Liver (tissue), 9 donors: ENCODE data around the gene LRMDA. TPM values are rescaled to one million over a fixed set of nuclear protein-coding genes. Genes with fewer than 3 reads are reported as not detected.

Experiments used
- DNase-seq: peaks from one replicate; pipeline ENCODE4 v3.0.0-alpha.2; 2017; ENCODE audit warnings: low spot score
- H3K27ac ChIP-seq, 2 donors: one replicate each; pipeline ENCODE4 v1.7.0; 2013; ENCODE audit warnings: inconsistent platforms in 2 of 2, low read length in 2 of 2, control low read depth in 1 of 2, low read depth in 1 of 2, mild to moderate bottlenecking in 1 of 2
- H3K27me3 ChIP-seq, 4 donors: one replicate each; pipeline versions ENCODE4 v1.6.1 to v1.7.0; 2013; ENCODE audit warnings: low read length in 3 of 4, inconsistent platforms in 1 of 4, mild to moderate bottlenecking in 1 of 4, moderate library complexity in 1 of 4; ENCODE audit not compliant: control insufficient read depth in 4 of 4, insufficient read depth in 4 of 4
- H3K36me3 ChIP-seq, 4 donors: one replicate each; pipeline versions ENCODE4 v1.6.1 to v1.7.0; 2013; ENCODE audit warnings: low read length in 3 of 4, mild to moderate bottlenecking in 3 of 4, low read depth in 1 of 4, moderate library complexity in 1 of 4; ENCODE audit not compliant: control insufficient read depth in 4 of 4, insufficient read depth in 3 of 4
- H3K4me1 ChIP-seq, 4 donors: one replicate each; pipeline versions ENCODE4 v1.6.1 to v1.7.0; 2013; ENCODE audit warnings: low read length in 3 of 4, mild to moderate bottlenecking in 3 of 4, moderate library complexity in 1 of 4; ENCODE audit not compliant: control insufficient read depth in 4 of 4, insufficient read depth in 4 of 4
- H3K4me3 ChIP-seq, 3 donors: one replicate each; pipeline versions ENCODE4 v1.6.1 to v1.7.0; 2013; ENCODE audit warnings: low read length in 3 of 3, control low read depth in 1 of 3, low read depth in 1 of 3, mild to moderate bottlenecking in 1 of 3
- H3K9ac ChIP-seq, 2 donors: one replicate each; pipeline ENCODE4 v1.7.0; 2013; ENCODE audit warnings: low read length in 2 of 2, mild to moderate bottlenecking in 2 of 2, moderate library complexity in 2 of 2, control low read depth in 1 of 2, low read depth in 1 of 2
- H3K9me3 ChIP-seq, 4 donors: one replicate each; pipeline versions ENCODE4 v1.6.1 to v1.7.0; 2013; ENCODE audit warnings: low read length in 3 of 4; ENCODE audit not compliant: control insufficient read depth in 4 of 4
- CTCF ChIP-seq: fragments of 150-350 bp; IDR thresholded peaks from 2 replicates; pipeline ENCODE4 v1.5.1; 2017; ENCODE audit warnings: improper control_type of control experiment, low read depth, low read length; ENCODE audit not compliant: missing input control
- EGR1 ChIP-seq, 2 donors: IDR thresholded peaks; 2 replicates each; pipeline ENCODE4 v1.6.1; 2016 to 2018; ENCODE audit warnings: antibody characterized with exemption in 2 of 2, low read depth in 2 of 2
- FOXA2 ChIP-seq: IDR thresholded peaks from 2 replicates; pipeline ENCODE4 v1.6.1; 2016; ENCODE audit warnings: antibody characterized with exemption
- GABPA ChIP-seq, 2 donors: IDR thresholded peaks in 1 of 2; conservative IDR thresholded peaks in 1 of 2; 2 replicates each; pipeline ENCODE4 v1.6.1; 2016; ENCODE audit warnings: antibody characterized with exemption in 2 of 2, mild to moderate bottlenecking in 1 of 2, moderate library complexity in 1 of 2
- HNF4A ChIP-seq, 2 donors: conservative IDR thresholded peaks; 2 replicates each; pipeline ENCODE4 v1.6.1; 2016; ENCODE audit warnings: antibody characterized with exemption in 2 of 2, mild to moderate bottlenecking in 2 of 2
- HNF4G ChIP-seq: IDR thresholded peaks from 2 replicates; pipeline ENCODE4 v1.6.1; 2016; ENCODE audit warnings: antibody characterized with exemption
- JUND ChIP-seq, 2 donors: IDR thresholded peaks; 2 replicates each; pipeline ENCODE4 v1.6.1; 2016; ENCODE audit warnings: antibody characterized with exemption in 2 of 2
- MAX ChIP-seq: IDR thresholded peaks from 2 replicates; pipeline ENCODE4 v1.6.1; 2016; ENCODE audit warnings: antibody characterized with exemption
- NR2F2 ChIP-seq: IDR thresholded peaks from 2 replicates; pipeline ENCODE4 v1.6.1; 2016; ENCODE audit warnings: antibody characterized with exemption
- RAD21 ChIP-seq, 2 donors: IDR thresholded peaks; 2 replicates each; pipeline ENCODE4 v1.6.1; 2016; ENCODE audit warnings: antibody characterized with exemption in 2 of 2, mild to moderate bottlenecking in 2 of 2
- RXRA ChIP-seq, 2 donors: IDR thresholded peaks; 2 replicates each; pipeline ENCODE4 v1.6.1; 2017 to 2018; ENCODE audit warnings: antibody characterized with exemption in 2 of 2, mild to moderate bottlenecking in 1 of 2
- SP1 ChIP-seq: IDR thresholded peaks from 2 replicates; pipeline ENCODE4 v1.6.1; 2018; ENCODE audit warnings: antibody characterized with exemption, mild to moderate bottlenecking
- TAF1 ChIP-seq: conservative IDR thresholded peaks from 2 replicates; pipeline ENCODE4 v1.6.1; 2016; ENCODE audit warnings: antibody characterized with exemption, mild to moderate bottlenecking
- YY1 ChIP-seq: IDR thresholded peaks from 2 replicates; pipeline ENCODE4 v1.6.1; 2016; ENCODE audit warnings: antibody characterized with exemption, mild to moderate bottlenecking
- WGBS: extraction: QIAGEN DNeasy Blood & Tissue Kit; methylation state at CpG from one replicate; pipeline ENCODE4 v1.1.7; 2013; 5-methylcytosine and 5-hydroxymethylcytosine counted together
- polyA plus RNA-seq, 2 donors: library from polyadenylated mRNA; stranded (reverse) in 1 of 2; unstranded in 1 of 2; fragments of 200-250 nt in 1 of 2; fragments of >200 nt in 1 of 2; fragmentation: Nextera tagmentation in 1 of 2; extraction: Ambion mirVana in 1 of 2; gene quantifications; one replicate each; pipeline versions ENCODE4 v1.2.1 to v1.2.3, GENCODE V29; 2013 to 2015
- total RNA-seq, 2 donors: library from RNA; depleted of rRNA; stranded (reverse); fragments of >200 nt; gene quantifications; one replicate each; pipeline ENCODE4 v1.2.3, GENCODE V29; 2014
- TF ChIP-seq, protein P1 (sequence below): IDR thresholded peaks from 2 replicates; pipeline ENCODE4 v1.6.1; 2016; ENCODE audit warnings: antibody characterized with exemption
- TF ChIP-seq, protein P2 (sequence below): IDR thresholded peaks from 2 replicates; pipeline ENCODE4 v1.6.1; 2016; ENCODE audit warnings: antibody characterized with exemption, mild to moderate bottlenecking
- TF ChIP-seq, protein P3 (sequence below): IDR thresholded peaks from 2 replicates; pipeline ENCODE4 v1.6.1; 2016; ENCODE audit warnings: antibody characterized with exemption
- donor health status: healthy.
- donor health status: healthy.
- donor health status: healthy.
- donor health status: healthy.
- donor health status: healthy.

The LRMDA gene
- total and polyA plus RNA-seq, 4 donors: 7.9 to 15.8 (median 11.3) TPM

DNA sequence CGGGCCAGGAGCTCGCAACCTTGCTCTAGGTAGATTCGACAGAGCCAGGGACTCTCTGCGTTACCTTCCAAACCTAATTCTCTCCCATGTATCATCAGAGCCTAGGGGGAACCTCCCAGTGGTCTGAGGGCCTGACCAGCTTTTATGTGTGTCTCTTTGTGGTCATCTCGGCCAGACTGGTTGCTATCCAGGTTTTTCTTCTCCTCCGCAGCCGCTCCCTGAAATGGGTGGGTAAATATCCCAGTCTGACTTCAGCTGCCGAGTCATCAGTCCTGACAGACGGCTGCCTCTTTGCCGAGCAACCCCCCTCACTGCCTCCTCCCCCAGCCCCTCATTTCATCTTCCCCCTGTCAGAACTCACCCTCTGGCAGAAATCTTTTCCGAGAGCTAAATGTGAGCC lies 578.1 kb downstream of the LRMDA start:
- Histone ChIP-seq H3K36me3 (no peaks in the 10 kb centered on the region), H3K4me1 (peaks cover 0 to 4% (median 0%) of the 10 kb centered on the region in 4 donors), H3K27me3 (no peaks in the 10 kb centered on the region), H3K4me3 (no peak overlapping the region), H3K27ac (no peak overlapping the region), H3K9me3 (no peaks in the 10 kb centered on the region), H3K9ac (no peak overlapping the region)
- TF ChIP-seq, protein P1, sequence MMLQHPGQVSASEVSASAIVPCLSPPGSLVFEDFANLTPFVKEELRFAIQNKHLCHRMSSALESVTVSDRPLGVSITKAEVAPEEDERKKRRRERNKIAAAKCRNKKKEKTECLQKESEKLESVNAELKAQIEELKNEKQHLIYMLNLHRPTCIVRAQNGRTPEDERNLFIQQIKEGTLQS: no peak
- no peak for TF ChIP-seq RAD21 (IDR thresholded peaks at IDR 0.05)
- no peak for TF ChIP-seq EGR1 (IDR thresholded peaks at IDR 0.05; ENCODE audit: low read depth in 2 of 2)
- no peak for TF ChIP-seq GABPA (IDR thresholded peaks at IDR 0.05 in 1 of 2, conservative IDR thresholded peaks at IDR 0.05 in 1 of 2)
- no peak for TF ChIP-seq JUND (IDR thresholded peaks at IDR 0.05)
- TF ChIP-seq, protein P2, sequence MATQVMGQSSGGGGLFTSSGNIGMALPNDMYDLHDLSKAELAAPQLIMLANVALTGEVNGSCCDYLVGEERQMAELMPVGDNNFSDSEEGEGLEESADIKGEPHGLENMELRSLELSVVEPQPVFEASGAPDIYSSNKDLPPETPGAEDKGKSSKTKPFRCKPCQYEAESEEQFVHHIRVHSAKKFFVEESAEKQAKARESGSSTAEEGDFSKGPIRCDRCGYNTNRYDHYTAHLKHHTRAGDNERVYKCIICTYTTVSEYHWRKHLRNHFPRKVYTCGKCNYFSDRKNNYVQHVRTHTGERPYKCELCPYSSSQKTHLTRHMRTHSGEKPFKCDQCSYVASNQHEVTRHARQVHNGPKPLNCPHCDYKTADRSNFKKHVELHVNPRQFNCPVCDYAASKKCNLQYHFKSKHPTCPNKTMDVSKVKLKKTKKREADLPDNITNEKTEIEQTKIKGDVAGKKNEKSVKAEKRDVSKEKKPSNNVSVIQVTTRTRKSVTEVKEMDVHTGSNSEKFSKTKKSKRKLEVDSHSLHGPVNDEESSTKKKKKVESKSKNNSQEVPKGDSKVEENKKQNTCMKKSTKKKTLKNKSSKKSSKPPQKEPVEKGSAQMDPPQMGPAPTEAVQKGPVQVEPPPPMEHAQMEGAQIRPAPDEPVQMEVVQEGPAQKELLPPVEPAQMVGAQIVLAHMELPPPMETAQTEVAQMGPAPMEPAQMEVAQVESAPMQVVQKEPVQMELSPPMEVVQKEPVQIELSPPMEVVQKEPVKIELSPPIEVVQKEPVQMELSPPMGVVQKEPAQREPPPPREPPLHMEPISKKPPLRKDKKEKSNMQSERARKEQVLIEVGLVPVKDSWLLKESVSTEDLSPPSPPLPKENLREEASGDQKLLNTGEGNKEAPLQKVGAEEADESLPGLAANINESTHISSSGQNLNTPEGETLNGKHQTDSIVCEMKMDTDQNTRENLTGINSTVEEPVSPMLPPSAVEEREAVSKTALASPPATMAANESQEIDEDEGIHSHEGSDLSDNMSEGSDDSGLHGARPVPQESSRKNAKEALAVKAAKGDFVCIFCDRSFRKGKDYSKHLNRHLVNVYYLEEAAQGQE: no peak
- TF ChIP-seq YY1: no peak
- no peak for DNase-seq
- WGBS: 94% methylated on average over 11 of the region's 11 CpGs

DNA sequence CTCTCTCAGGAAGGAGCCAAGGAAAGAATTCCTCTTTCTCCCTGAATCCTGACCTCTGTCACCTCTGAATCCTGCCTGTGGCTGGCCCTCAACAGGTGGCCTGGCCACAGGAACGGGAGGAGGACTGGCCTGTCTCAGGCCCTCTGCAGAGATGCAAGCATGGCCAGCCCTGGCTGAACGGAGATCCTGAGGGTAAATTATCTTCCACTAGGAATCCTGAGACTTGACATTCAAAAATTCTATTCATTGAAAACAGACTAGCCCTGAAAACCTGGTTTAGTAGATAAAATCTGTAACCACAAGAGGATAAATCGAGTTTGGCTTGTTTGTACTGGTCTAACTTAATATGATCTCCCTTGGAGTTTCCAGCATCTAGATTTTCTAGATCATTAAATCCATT lies 579.3 kb downstream of the LRMDA start:
- Histone ChIP-seq H3K9me3 (no peaks in the 10 kb centered on the region), H3K4me1 (peaks cover 0 to 4% (median 0%) of the 10 kb centered on the region in 4 donors), H3K9ac (no peak overlapping the region), H3K4me3 (no peak overlapping the region), H3K27ac (no peak overlapping the region), H3K36me3 (no peaks in the 10 kb centered on the region), H3K27me3 (no peaks in the 10 kb centered on the region)
- TF ChIP-seq SP1 (no peak), RAD21 (IDR thresholded peaks at IDR 0.05) (no peak), RXRA (IDR thresholded peaks at IDR 0.05) (no peak), JUND (IDR thresholded peaks at IDR 0.05) (no peak), YY1 (no peak), HNF4A (conservative IDR thresholded peaks at IDR 0.05) (no peak), GABPA (IDR thresholded peaks at IDR 0.05 in 1 of 2, conservative IDR thresholded peaks at IDR 0.05 in 1 of 2) (no peak), CTCF (no peak), MAX (no peak), HNF4G (no peak), FOXA2 (no peak), TAF1 (no peak), EGR1 (IDR thresholded peaks at IDR 0.05; ENCODE audit: low read depth in 2 of 2) (no peak), NR2F2 (no peak)
- TF ChIP-seq, protein P3, sequence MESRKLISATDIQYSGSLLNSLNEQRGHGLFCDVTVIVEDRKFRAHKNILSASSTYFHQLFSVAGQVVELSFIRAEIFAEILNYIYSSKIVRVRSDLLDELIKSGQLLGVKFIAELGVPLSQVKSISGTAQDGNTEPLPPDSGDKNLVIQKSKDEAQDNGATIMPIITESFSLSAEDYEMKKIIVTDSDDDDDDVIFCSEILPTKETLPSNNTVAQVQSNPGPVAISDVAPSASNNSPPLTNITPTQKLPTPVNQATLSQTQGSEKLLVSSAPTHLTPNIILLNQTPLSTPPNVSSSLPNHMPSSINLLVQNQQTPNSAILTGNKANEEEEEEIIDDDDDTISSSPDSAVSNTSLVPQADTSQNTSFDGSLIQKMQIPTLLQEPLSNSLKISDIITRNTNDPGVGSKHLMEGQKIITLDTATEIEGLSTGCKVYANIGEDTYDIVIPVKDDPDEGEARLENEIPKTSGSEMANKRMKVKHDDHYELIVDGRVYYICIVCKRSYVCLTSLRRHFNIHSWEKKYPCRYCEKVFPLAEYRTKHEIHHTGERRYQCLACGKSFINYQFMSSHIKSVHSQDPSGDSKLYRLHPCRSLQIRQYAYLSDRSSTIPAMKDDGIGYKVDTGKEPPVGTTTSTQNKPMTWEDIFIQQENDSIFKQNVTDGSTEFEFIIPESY: no peak
- TF ChIP-seq, protein P2: no peak
- TF ChIP-seq, protein P1: no peak
- no peak for DNase-seq
- WGBS: 90% methylated on average over 3 of the region's 3 CpGs
